Activated naive CD8-positive, alpha-beta T cell treated with anti-CD3 and anti-CD28 coated beads, Interleukin-2, amount 50 U/mL, for 24 hours (primary cell): ENCODE data around the gene CISD1.
A peak's percentile ranks its signal among the peaks of the same experiment; 100 is the strongest.
"Not testable (repeated sequence)": the region's sequence is repeated elsewhere in the genome, so short reads cannot be mapped to it uniquely, and the experiment has no call there.

Experiments used
- ATAC-seq: fragments of 150-1000 bp; cut with Tn5 transposase; one replicate; pipeline ENCODE4 v1.10.0; 2021
- DNase-seq: peaks from one replicate; pipeline ENCODE4 v3.0.0; 2021
- H3K27ac Mint-ChIP-seq: one replicate; pipeline ENCODE4 v1.8.0; 2021; ENCODE audit warnings: mild to moderate bottlenecking, mixed read lengths
- H3K27me3 Mint-ChIP-seq: one replicate; pipeline ENCODE4 v1.8.0; 2021; ENCODE audit warnings: mixed read lengths
- H3K36me3 Mint-ChIP-seq: one replicate; pipeline ENCODE4 v1.8.0; 2021; ENCODE audit warnings: low read depth, mixed read lengths
- H3K4me1 Mint-ChIP-seq: one replicate; pipeline ENCODE4 v1.8.0; 2021; ENCODE audit warnings: mixed read lengths
- H3K4me3 Mint-ChIP-seq: one replicate; pipeline ENCODE4 v1.8.0; 2021; ENCODE audit warnings: mild to moderate bottlenecking, moderate library complexity, mixed read lengths
- H3K9me3 Mint-ChIP-seq: one replicate; pipeline ENCODE4 v1.8.0; 2021; ENCODE audit warnings: mixed read lengths

The CISD1 gene

GRCh38 chr10:58254644-58255043, 14.3 kb upstream of the CISD1 start:
- peaks cover 11% of the 10 kb centered on the region for H3K9me3 Mint-ChIP-seq
- DNase-seq (no peak), ATAC-seq (no peak)
- H3K4me3 Mint-ChIP-seq = no peak overlapping the region
- H3K4me1 Mint-ChIP-seq = peaks cover 34% of the 10 kb centered on the region
- H3K36me3 Mint-ChIP-seq = peaks cover 43% of the 10 kb centered on the region
- H3K27me3 Mint-ChIP-seq = no peaks in the 10 kb centered on the region
- no peak overlapping the region for H3K27ac Mint-ChIP-seq

- H3K4me3 Mint-ChIP-seq, DNase-seq, H3K27me3 Mint-ChIP-seq, H3K27ac Mint-ChIP-seq, ATAC-seq: not testable (repeated sequence)
- Mint-ChIP-seq H3K36me3 (peaks cover 43% of the 10 kb centered on the region), H3K4me1 (peaks cover 45% of the 10 kb centered on the region), H3K9me3 (peaks cover 11% of the 10 kb centered on the region)
Observed at GRCh38 chr10:58256013-58256780, 12.8 kb upstream of the CISD1 start.

GRCh38 chr10:58258977-58259692, 9.8 kb upstream of the CISD1 start:
- H3K27ac Mint-ChIP-seq = no peak overlapping the region
- DNase-seq = no peak
- ATAC-seq = no peak
- H3K36me3 Mint-ChIP-seq = peaks cover 27% of the 10 kb centered on the region
- peaks cover 7% of the 10 kb centered on the region for H3K9me3 Mint-ChIP-seq
- H3K27me3 Mint-ChIP-seq = no peaks in the 10 kb centered on the region
- H3K4me1 Mint-ChIP-seq = peaks cover 44% of the 10 kb centered on the region
- no peak overlapping the region for H3K4me3 Mint-ChIP-seq

DNA sequence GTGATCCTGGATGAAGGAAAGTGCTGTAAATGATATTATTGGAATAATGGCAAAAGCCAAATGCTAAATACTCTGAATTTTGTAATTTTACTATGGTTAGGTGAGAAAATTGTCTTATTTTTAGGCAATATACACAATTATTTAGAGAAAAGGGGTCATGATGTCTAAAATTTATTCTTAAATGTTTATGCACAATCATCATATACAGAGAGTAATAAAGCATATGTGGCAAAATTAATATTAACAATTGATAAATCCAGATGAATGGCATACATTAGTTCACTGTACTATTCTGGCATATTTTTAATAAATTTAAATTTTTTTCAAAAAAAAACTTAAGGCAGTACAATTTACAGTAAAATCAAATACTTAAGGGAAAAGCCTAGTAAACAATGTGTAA, 8.6 kb upstream of the CISD1 start:
- ATAC-seq (no peak), DNase-seq (no peak)
- Mint-ChIP-seq H3K4me3 (no peak overlapping the region), H3K9me3 (no peaks in the 10 kb centered on the region), H3K36me3 (peaks cover 21% of the 10 kb centered on the region), H3K27ac (no peak overlapping the region), H3K4me1 (peaks cover 45% of the 10 kb centered on the region), H3K27me3 (no peaks in the 10 kb centered on the region)

- Mint-ChIP-seq H3K4me1 (peaks cover 42% of the 10 kb centered on the region), H3K27me3 (no peaks in the 10 kb centered on the region), H3K36me3 (peaks cover 11% of the 10 kb centered on the region)
Observed at GRCh38 chr10:58262766-58263165, 6.2 kb upstream of the CISD1 start.

DNA sequence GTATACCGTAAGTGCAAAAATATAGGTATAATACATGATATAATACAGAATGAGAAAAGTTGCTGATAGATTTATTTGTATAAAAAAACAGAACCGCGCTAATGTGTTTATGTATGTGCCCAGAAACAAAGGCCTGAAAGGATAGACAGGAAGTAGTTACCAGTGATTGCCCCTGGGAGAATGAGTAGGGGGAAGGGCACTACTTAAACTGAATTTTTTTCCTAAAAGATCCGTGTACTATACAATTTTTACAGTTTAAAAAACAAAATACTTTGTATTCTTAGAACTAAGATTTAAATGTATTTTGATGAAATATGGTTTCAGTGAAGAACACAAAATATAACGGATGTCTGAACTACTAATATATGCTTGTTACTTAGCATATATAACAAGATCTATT, 4.2 kb upstream of the CISD1 start:
- peak overlapping the region; percentile 96 for H3K4me3 Mint-ChIP-seq
- H3K27me3 Mint-ChIP-seq = no peaks in the 10 kb centered on the region
- no peaks in the 10 kb centered on the region for H3K9me3 Mint-ChIP-seq

More at GRCh38 chr10:58262766-58263165, 6.2 kb upstream of the CISD1 start:
- no peak for ATAC-seq
- DNase-seq = no peak
- H3K27ac Mint-ChIP-seq = no peak overlapping the region
- H3K4me3 Mint-ChIP-seq = no peak overlapping the region
- no peaks in the 10 kb centered on the region for H3K9me3 Mint-ChIP-seq

GRCh38 chr10:58265249-58265648, 3.7 kb upstream of the CISD1 start:
- Mint-ChIP-seq H3K9me3 (no peaks in the 10 kb centered on the region), H3K27me3 (no peaks in the 10 kb centered on the region), H3K4me1 (peaks cover 51% of the 10 kb centered on the region), H3K36me3 (peaks cover 3% of the 10 kb centered on the region), H3K4me3 (peak overlapping the region; percentile 96), H3K27ac (no peak overlapping the region)
- no peak for DNase-seq
- ATAC-seq = no peak

More for the DNA sequence above, 4.2 kb upstream of the CISD1 start:
- Mint-ChIP-seq H3K4me1 (peaks cover 53% of the 10 kb centered on the region), H3K36me3 (peaks cover 3% of the 10 kb centered on the region), H3K27ac (no peak overlapping the region)
- ATAC-seq = no peak
- DNase-seq = no peak

GRCh38 chr10:58266003-58266825, 2.7 kb upstream of the CISD1 start:
- ATAC-seq (peak; percentile 29), DNase-seq (peak; percentile 20)
- Mint-ChIP-seq H3K27me3 (no peaks in the 10 kb centered on the region), H3K36me3 (peaks cover 8% of the 10 kb centered on the region), H3K27ac (peak overlapping the region; percentile 97), H3K9me3 (no peaks in the 10 kb centered on the region), H3K4me3 (peak overlapping the region; percentile 96), H3K4me1 (peaks cover 52% of the 10 kb centered on the region)

DNA sequence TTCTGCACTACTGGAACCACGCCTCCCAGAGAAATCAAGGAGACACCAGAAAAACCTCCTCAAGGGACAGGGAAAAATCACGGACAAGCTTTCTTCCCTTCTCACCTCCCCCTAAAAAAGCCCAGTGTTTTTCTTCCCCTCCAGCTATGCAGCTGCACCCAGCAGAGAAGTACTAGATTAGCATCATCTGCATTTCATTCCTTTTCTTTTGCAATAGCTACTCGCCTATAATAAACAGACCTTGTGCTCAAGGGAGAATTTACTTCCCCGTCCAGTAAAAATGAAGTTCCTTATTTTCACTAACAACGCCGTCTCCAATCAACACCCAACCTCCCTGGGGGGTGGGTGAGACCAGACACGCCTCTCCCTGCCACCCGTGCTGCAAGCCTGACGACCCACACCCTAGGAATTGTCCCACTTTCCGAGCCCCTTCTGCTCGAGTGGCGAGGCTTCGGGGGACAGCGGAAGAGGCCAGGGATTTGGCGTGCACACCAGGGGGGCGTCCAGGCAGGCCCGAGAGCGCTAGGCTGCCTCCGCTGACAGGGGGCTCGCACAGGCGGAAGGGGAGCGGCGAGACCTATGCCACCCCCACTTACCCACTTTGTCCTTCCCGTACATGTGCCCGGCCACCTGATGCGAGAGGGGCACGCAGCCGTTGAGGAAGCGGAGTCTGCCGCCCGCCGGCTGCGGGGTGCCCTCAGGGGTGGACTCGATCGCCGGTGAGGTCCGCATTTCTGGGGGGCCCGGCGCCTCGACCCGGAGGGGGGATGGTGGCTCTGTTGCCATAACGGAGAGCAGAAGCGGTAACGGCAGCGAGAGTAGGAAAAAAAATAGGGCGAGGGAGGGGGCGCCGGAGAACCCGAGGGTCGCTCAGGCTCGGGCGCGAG, 1.9 kb upstream of the CISD1 start:
- peak; percentile 51 for DNase-seq
- Mint-ChIP-seq H3K4me3 (peak overlapping the region; percentile 96), H3K27me3 (no peaks in the 10 kb centered on the region), H3K4me1 (peaks cover 54% of the 10 kb centered on the region), H3K9me3 (no peaks in the 10 kb centered on the region), H3K27ac (peak overlapping the region; percentile 97), H3K36me3 (peaks cover 10% of the 10 kb centered on the region)
- ATAC-seq = peak; percentile 1

- Mint-ChIP-seq H3K4me3 (peak within 1 kb of the TSS; percentile 96), H3K9me3 (no peaks in the 10 kb centered on the region), H3K36me3 (peaks cover 10% of the 10 kb centered on the region), H3K4me1 (peaks cover 54% of the 10 kb centered on the region), H3K27me3 (no peaks in the 10 kb centered on the region), H3K27ac (peak within 1 kb of the TSS; percentile 97)
- peak; percentile 97 for DNase-seq
- ATAC-seq = peak; percentile 77
Observed at GRCh38 chr10:58267713-58268453, 1.1 kb upstream of the CISD1 start, which contains the start of gene IPMK. IPMK (minus strand) TSS chr10:58267894; CDS start chr10:58267611, 283 bp downstream.

DNA sequence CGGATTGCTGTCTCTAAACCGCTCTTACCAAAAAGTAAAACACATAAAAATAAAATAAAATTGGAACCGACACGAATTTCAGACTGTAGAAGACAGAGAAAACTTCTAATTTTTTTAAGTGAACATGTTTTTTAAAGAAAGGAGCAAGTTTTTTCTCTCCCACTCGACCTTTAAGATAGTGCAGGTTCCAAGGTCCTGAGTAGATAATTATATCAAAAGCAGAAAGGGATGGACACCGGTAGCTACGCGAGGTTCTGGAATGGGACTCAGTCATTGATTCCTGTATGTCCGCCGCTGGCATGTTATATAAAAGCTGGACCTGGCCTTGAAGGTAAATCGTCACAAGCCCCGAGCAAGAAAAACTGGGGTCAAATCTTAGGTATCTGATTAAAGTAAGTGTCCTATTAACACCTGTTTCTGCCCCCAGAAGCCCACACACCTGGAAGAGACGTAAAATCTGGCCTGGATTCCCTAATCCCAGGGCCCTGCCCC, 462 bp upstream of the CISD1 start:
- H3K4me3 Mint-ChIP-seq = peak overlapping the region; percentile 96

DNA sequence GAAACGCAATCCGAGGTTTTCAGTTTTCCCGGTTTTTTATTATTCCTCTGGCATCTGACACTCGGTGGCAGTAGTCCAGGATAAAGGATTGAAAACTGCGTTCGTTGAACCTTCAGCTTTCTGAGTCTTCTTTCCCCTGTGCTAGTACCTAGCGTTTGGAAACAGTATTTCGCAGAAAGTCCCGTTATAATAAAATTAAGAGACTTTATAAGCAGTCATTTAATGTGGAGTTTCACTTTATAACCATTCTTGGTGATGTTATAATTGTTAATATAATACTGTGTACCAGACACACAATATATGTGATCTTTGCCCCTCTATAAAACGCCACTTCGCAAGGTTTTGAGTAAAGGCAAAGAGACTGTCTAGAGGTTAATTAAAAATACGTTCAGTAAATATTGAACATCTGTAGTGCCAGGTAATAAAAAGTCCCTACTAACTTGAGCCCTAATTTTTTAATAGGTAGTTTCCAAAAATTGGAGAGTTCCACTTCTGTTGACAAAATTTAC, 874 bp downstream of the CISD1 start:
- H3K4me1 Mint-ChIP-seq = peaks cover 50% of the 10 kb centered on the region
- DNase-seq (no peak), ATAC-seq (no peak)
- peak overlapping the region; percentile 96 for H3K4me3 Mint-ChIP-seq
- peaks cover 11% of the 10 kb centered on the region for H3K36me3 Mint-ChIP-seq
- peak overlapping the region; percentile 94 for H3K27ac Mint-ChIP-seq
- H3K9me3 Mint-ChIP-seq = no peaks in the 10 kb centered on the region
- no peaks in the 10 kb centered on the region for H3K27me3 Mint-ChIP-seq

More for the DNA sequence above, 462 bp upstream of the CISD1 start:
- ATAC-seq = no peak
- Mint-ChIP-seq H3K36me3 (peaks cover 11% of the 10 kb centered on the region), H3K9me3 (no peaks in the 10 kb centered on the region), H3K4me1 (peaks cover 55% of the 10 kb centered on the region), H3K27me3 (no peaks in the 10 kb centered on the region), H3K27ac (peak overlapping the region; percentile 94)
- no peak for DNase-seq

DNA sequence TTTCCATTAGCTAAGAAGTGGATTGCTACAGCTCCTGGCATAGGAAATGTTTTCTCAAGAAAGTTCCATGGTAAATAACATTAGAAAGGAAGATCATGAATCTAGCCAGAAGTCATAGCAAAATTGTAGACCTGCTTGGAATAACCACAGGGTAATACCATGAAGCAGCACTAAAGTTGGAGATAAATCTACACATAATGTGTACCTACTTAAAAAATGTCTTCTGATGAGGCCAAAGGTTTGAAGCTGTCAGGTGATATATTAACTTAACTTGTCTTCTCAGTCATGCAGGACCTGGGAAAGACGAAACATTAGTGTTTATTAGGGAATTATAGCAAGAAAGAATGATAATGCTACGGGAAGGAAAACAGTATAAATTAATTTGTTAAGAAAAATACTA, 6.3 kb downstream of the CISD1 start:
- ATAC-seq = no peak
- Mint-ChIP-seq H3K9me3 (no peaks in the 10 kb centered on the region), H3K4me1 (peaks cover 33% of the 10 kb centered on the region), H3K27ac (no peak overlapping the region), H3K4me3 (no peak overlapping the region), H3K36me3 (peaks cover 30% of the 10 kb centered on the region), H3K27me3 (no peaks in the 10 kb centered on the region)
- DNase-seq = no peak
